Activated CD4-positive, alpha-beta T cell treated with anti-CD3 and anti-CD28 coated beads, Interleukin-2, Interleukin-4, amounts not matched to agents 100 ng/mL and 50 ng/mL, durations not matched to agents 16 hours and 8 hours (primary cell): ENCODE measurements around the gene PRKAB1.

Source experiments
- DNase-seq: peaks from one replicate; pipeline ENCODE4 v3.0.0-alpha.2; 2020; ENCODE audit warnings: low spot score

The PRKAB1 gene

GRCh38 chr12:119661882-119662281 is 6.1 kb upstream of the PRKAB1 start:
- no peak for DNase-seq

- DNase-seq = no peak
Observed at GRCh38 chr12:119664642-119665041, 3.3 kb upstream of the PRKAB1 start.

GRCh38 chr12:119665164-119665929 is 2.6 kb upstream of the PRKAB1 start:
- DNase-seq = no peak

- DNase-seq = no peak
Observed at GRCh38 chr12:119666226-119666795, 1.6 kb upstream of the PRKAB1 start.

- no peak for DNase-seq
Observed at GRCh38 chr12:119666900-119667576, 895 bp upstream of the PRKAB1 start.

GRCh38 chr12:119668324-119668841 is 450 bp downstream of the PRKAB1 start:
- no peak for DNase-seq

GRCh38 chr12:119669744-119670472 is 2.0 kb downstream of the PRKAB1 start:
- DNase-seq = no peak

GRCh38 chr12:119671070-119671469 is 3.1 kb downstream of the PRKAB1 start:
- no peak for DNase-seq

- DNase-seq = no peak
Observed at GRCh38 chr12:119672194-119672593, 4.3 kb downstream of the PRKAB1 start.

- DNase-seq = no peak
Observed at GRCh38 chr12:119673634-119674033, 5.7 kb downstream of the PRKAB1 start.

GRCh38 chr12:119674560-119674959 is 6.6 kb downstream of the PRKAB1 start:
- no peak for DNase-seq

GRCh38 chr12:119676022-119676421 is 8.1 kb downstream of the PRKAB1 start:
- no peak for DNase-seq

GRCh38 chr12:119676573-119676972 is 8.6 kb downstream of the PRKAB1 start:
- DNase-seq = no peak

- no peak for DNase-seq
Observed at GRCh38 chr12:119678459-119678858, 10.5 kb downstream of the PRKAB1 start.

- DNase-seq = no peak
Observed at GRCh38 chr12:119679081-119679480, 11.1 kb downstream of the PRKAB1 start.

GRCh38 chr12:119679490-119679889 is 11.6 kb downstream of the PRKAB1 start:
- no peak for DNase-seq

GRCh38 chr12:119681111-119681510 is 13.2 kb downstream of the PRKAB1 start:
- no peak for DNase-seq

- no peak for DNase-seq
Observed at GRCh38 chr12:119681728-119682638, 14.1 kb downstream of the PRKAB1 start.

GRCh38 chr12:119682639-119683252 is 14.8 kb downstream of the PRKAB1 start:
- no peak for DNase-seq

GRCh38 chr12:119683413-119683812 is 15.5 kb downstream of the PRKAB1 start:
- DNase-seq = no peak

- DNase-seq = no peak
Observed at GRCh38 chr12:119683816-119684215, 15.9 kb downstream of the PRKAB1 start.
